OCI-LY3 (cell line): Measurements from ENCODE around the gene SERPING1.

Source experiments
- H2AFZ ChIP-seq: fragments of 200-600, 300-600 bp; shearing (Covaris generic); 2 replicates; pipeline ENCODE4 v1.6.0; 2014; ENCODE audit warnings: antibody characterized with exemption, low read depth, low read length
- H3K27ac ChIP-seq: fragments of 200-600, 300-600 bp; sonication (generic); 2 replicates; pipeline ENCODE4 v1.5.1; 2014; ENCODE audit warnings: mild to moderate bottlenecking, low read length, moderate library complexity, mixed read lengths
- H3K27me3 ChIP-seq: fragments of 200-600, 300-600 bp; sonication (generic); 2 replicates; pipeline ENCODE4 v1.6.1; 2014; ENCODE audit warnings: low read depth, low read length, mixed read lengths
- H3K36me3 ChIP-seq: fragments of 200-600, 300-600 bp; sonication (generic); replicated peaks from 2 replicates; pipeline ENCODE3; 2014; ENCODE audit warnings: low read depth, low read length, mixed read lengths
- H3K4me1 ChIP-seq: fragments of 300-600, 200-600 bp; sonication (generic); 2 replicates; pipeline ENCODE4 v1.6.1; 2014; ENCODE audit warnings: low read length, mixed read lengths
- H3K4me2 ChIP-seq: fragments of 200-600, 300-600 bp; sonication (generic); 2 replicates; pipeline ENCODE4 v1.6.1; 2014; ENCODE audit warnings: low read length, mixed read lengths
- H3K4me3 ChIP-seq: fragments of 300-600, 200-600 bp; sonication (generic); 2 replicates; pipeline ENCODE4 v1.5.1; 2014; ENCODE audit warnings: antibody characterized with exemption, mild to moderate bottlenecking, low read length, moderate library complexity
- H3K79me2 ChIP-seq: fragments of 300-600, 200-600 bp; shearing (Covaris generic); 2 replicates; pipeline ENCODE4 v1.6.1; 2014; ENCODE audit warnings: mild to moderate bottlenecking, low read length, mixed read lengths
- H3K9ac ChIP-seq: fragments of 300-600, 200-600 bp; shearing (Covaris generic); 2 replicates; pipeline ENCODE4 v1.6.0; 2014; ENCODE audit warnings: mild to moderate bottlenecking, low read length, moderate library complexity
- H3K9me3 ChIP-seq: fragments of 200-600, 300-600 bp; shearing (Covaris generic); 2 replicates; pipeline ENCODE4 v1.6.1; 2014; ENCODE audit warnings: low read length, mixed read lengths; ENCODE audit not compliant: insufficient read depth
- H4K20me1 ChIP-seq: fragments of 200-600, 300-600 bp; sonication (generic); 2 replicates; pipeline ENCODE4 v1.6.1; 2016; ENCODE audit warnings: low read length, mixed read lengths; ENCODE audit not compliant: insufficient read depth
- EZH2phosphoT487 ChIP-seq: fragments of 200-600 bp; shearing (Covaris generic); IDR thresholded peaks from 2 replicates; pipeline ENCODE4 v1.6.1; 2018; ENCODE audit warnings: antibody characterized with exemption, mixed run types, low read depth
- TF ChIP-seq, protein P1 (sequence below): fragments of 200-600, 300-600 bp; sonication (generic); IDR thresholded peaks from 2 replicates; pipeline ENCODE4 v1.5.1; 2014; ENCODE audit warnings: antibody characterized with exemption, low read length, low read depth

The SERPING1 gene

DNA sequence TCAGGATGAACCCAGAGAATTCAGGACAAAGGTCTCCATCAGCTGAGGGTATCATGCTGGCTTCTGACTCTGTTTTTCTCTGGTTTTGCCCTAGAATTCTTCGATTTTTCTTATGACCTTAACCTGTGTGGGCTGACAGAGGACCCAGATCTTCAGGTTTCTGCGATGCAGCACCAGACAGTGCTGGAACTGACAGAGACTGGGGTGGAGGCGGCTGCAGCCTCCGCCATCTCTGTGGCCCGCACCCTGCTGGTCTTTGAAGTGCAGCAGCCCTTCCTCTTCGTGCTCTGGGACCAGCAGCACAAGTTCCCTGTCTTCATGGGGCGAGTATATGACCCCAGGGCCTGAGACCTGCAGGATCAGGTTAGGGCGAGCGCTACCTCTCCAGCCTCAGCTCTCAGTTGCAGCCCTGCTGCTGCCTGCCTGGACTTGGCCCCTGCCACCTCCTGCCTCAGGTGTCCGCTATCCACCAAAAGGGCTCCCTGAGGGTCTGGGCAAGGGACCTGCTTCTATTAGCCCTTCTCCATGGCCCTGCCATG lies 16.8 kb downstream of the SERPING1 start:
- H3K9me3 ChIP-seq: peaks cover 2% of the 10 kb centered on the region; the same call in 1 of the 2 replicates
- H3K27me3 ChIP-seq: peaks cover 37% of the 10 kb centered on the region
- no peaks in the 10 kb centered on the region for H3K36me3 ChIP-seq
- no peak for TF ChIP-seq EZH2phosphoT487
- TF ChIP-seq, protein P1, sequence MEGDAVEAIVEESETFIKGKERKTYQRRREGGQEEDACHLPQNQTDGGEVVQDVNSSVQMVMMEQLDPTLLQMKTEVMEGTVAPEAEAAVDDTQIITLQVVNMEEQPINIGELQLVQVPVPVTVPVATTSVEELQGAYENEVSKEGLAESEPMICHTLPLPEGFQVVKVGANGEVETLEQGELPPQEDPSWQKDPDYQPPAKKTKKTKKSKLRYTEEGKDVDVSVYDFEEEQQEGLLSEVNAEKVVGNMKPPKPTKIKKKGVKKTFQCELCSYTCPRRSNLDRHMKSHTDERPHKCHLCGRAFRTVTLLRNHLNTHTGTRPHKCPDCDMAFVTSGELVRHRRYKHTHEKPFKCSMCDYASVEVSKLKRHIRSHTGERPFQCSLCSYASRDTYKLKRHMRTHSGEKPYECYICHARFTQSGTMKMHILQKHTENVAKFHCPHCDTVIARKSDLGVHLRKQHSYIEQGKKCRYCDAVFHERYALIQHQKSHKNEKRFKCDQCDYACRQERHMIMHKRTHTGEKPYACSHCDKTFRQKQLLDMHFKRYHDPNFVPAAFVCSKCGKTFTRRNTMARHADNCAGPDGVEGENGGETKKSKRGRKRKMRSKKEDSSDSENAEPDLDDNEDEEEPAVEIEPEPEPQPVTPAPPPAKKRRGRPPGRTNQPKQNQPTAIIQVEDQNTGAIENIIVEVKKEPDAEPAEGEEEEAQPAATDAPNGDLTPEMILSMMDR: no peak
- no peaks in the 10 kb centered on the region for H3K79me2 ChIP-seq
- no peak overlapping the region for H3K4me3 ChIP-seq
- H3K4me2 ChIP-seq: no peak overlapping the region
- no peak overlapping the region for H3K9ac ChIP-seq
- H4K20me1 ChIP-seq: no peaks in the 10 kb centered on the region
- H3K27ac ChIP-seq: no peak overlapping the region
- H2AFZ ChIP-seq: no peak overlapping the region
- no peaks in the 10 kb centered on the region for H3K4me1 ChIP-seq

DNA sequence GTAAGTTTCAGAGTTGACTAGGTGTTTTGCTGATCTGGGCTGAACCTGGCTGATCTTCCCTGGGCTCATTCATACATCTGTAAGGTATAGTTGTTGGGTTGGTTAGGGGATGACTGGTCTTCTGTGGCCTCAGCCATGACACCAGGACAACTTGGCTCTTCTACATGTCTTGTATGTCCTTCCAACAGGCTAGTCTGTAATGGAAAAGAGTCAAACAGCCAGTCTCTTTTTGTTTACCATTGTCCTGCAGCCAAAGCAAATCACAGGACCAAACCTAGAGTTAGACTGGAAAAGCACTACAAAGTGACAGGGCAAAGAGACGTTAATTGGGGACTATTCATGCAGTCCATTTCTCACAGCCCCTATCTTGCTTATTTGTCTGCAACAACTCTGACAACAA lies 17.8 kb downstream of the SERPING1 start:
- Histone ChIP-seq H2AFZ (no peak overlapping the region), H3K4me1 (no peaks in the 10 kb centered on the region), H3K36me3 (no peaks in the 10 kb centered on the region), H3K9ac (no peak overlapping the region), H3K9me3 (peaks cover 9% of the 10 kb centered on the region; the same call in 1 of the 2 replicates), H4K20me1 (no peaks in the 10 kb centered on the region), H3K27me3 (peaks cover 29% of the 10 kb centered on the region), H3K4me3 (no peak overlapping the region), H3K79me2 (no peaks in the 10 kb centered on the region), H3K4me2 (no peak overlapping the region), H3K27ac (no peak overlapping the region)
- no peak for TF ChIP-seq EZH2phosphoT487
- TF ChIP-seq, protein P1: no peak

DNA sequence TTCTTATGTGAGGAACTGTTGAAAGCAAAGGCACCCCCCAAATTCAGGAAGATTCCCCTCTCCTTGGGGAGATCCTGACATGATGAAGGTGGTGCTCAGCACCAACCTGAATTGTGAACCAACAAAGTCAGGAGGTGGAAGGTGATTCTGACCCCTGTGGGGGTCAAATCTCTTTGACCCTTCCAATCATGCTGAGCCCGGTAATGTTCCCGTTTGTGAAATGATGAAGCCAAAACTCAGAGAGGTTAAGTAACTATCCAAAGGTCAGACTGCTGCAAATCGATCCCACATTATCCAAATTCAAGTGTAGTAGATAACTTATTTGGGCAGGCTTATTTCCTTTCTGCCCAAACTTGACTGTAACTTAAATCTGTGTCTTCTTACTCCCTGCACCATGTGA lies 19.1 kb downstream of the SERPING1 start:
- peaks cover 9% of the 10 kb centered on the region; the same call in 1 of the 2 replicates for H3K9me3 ChIP-seq

DNA sequence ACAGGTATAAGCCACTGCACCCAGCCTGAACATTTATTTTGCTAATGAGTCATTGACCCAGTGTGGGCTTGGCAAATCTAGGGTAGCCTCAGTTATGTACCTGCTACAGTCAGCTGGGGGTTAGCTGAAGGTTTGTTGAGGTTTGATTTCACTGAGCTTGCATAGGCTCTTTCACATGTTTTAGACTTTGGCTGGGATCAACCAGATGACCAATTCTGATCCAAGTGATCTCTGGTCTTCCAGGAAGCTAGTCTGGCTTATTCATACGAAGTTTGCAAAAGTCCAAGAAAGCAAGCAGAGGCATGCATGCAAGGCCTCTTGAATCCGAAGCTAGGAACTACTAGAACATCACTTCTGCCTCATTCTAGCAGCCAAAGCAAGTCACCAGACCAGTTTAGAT lies 21.0 kb downstream of the SERPING1 start:
- H3K79me2 ChIP-seq: no peaks in the 10 kb centered on the region
- H3K9me3 ChIP-seq: peaks cover 9% of the 10 kb centered on the region; the same call in 1 of the 2 replicates
- H3K4me2 ChIP-seq: no peak overlapping the region
- H3K36me3 ChIP-seq: no peaks in the 10 kb centered on the region
- H3K4me3 ChIP-seq: no peak overlapping the region
- no peak for TF ChIP-seq EZH2phosphoT487
- TF ChIP-seq, protein P1: no peak
- H4K20me1 ChIP-seq: no peaks in the 10 kb centered on the region
- no peak overlapping the region for H3K9ac ChIP-seq
- peaks cover 2% of the 10 kb centered on the region; the same call in 1 of the 2 replicates for H3K4me1 ChIP-seq
- peaks cover 16% of the 10 kb centered on the region; the same call in 1 of the 2 replicates for H3K27me3 ChIP-seq
- no peak overlapping the region for H3K27ac ChIP-seq
- no peak overlapping the region for H2AFZ ChIP-seq

More for the DNA sequence above, 19.1 kb downstream of the SERPING1 start:
- Histone ChIP-seq H4K20me1 (no peaks in the 10 kb centered on the region), H3K79me2 (no peaks in the 10 kb centered on the region), H3K9ac (no peak overlapping the region), H2AFZ (no peak overlapping the region), H3K4me3 (no peak overlapping the region), H3K4me2 (no peak overlapping the region), H3K27me3 (peaks cover 20% of the 10 kb centered on the region; the same call in 1 of the 2 replicates), H3K36me3 (no peaks in the 10 kb centered on the region), H3K4me1 (peaks cover 2% of the 10 kb centered on the region; the same call in 1 of the 2 replicates), H3K27ac (no peak overlapping the region)
- TF ChIP-seq, protein P1: no peak
- no peak for TF ChIP-seq EZH2phosphoT487
